H1 (cell line): ENCODE results near the gene PPP1R13B.

ENCODE experiments used
- CEBPB ChIP-seq: IDR thresholded peaks from 2 replicates; pipeline ENCODE4 v1.6.1; 2012; ENCODE audit warnings: low read depth, low read length
- CTCF ChIP-seq, 3 experiments: IDR thresholded peaks; 1 replicate in 2 of 3; 2 replicates in 1 of 3; pipeline versions ENCODE4 v1.5.1 to v1.6.1; 2011; ENCODE audit warnings: low read length in 3 of 3, mild to moderate bottlenecking in 3 of 3, inconsistent platforms in 2 of 3, low read depth in 1 of 3, moderate library complexity in 1 of 3; ENCODE audit not compliant: insufficient read depth in 1 of 3; ENCODE audit errors: control extremely low read depth in 1 of 3
- NANOG ChIP-seq: IDR thresholded peaks from 2 replicates; pipeline ENCODE4 v1.6.1; 2011; ENCODE audit warnings: low read length, low read depth, mild to moderate bottlenecking, inconsistent platforms; ENCODE audit not compliant: insufficient read depth, poor library complexity, severe bottlenecking
- SIX5 ChIP-seq: IDR thresholded peaks from 2 replicates; pipeline ENCODE4 v1.6.1; 2011; ENCODE audit warnings: mild to moderate bottlenecking, low read depth, low read length

- TF ChIP-seq NANOG (no peak), SIX5 (no peak), CTCF (IDR thresholded peaks at IDR 0.05; ENCODE audit: control extremely low read depth in 1 of 3, insufficient read depth in 1 of 3, low read depth in 1 of 3, low read length in 3 of 3) (no peak), CEBPB (no peak)
Measured at GRCh38 chr14:103854017-103854808, 6.8 kb upstream of the PPP1R13B start.
